Activated naive CD8-positive, alpha-beta T cell (primary cell): ENCODE results near the gene RPS6KA4.
"Not testable (repeated sequence)": the region's sequence is repeated elsewhere in the genome, so short reads cannot be mapped to it uniquely, and the experiment has no call there.

ENCODE experiments used
- H3K27ac Mint-ChIP-seq: one replicate; pipeline ENCODE4 v1.8.0; 2021; ENCODE audit warnings: mixed read lengths
- H3K27me3 Mint-ChIP-seq: one replicate; pipeline ENCODE4 v1.8.0; 2021; ENCODE audit warnings: mixed read lengths
- H3K36me3 Mint-ChIP-seq: one replicate; pipeline ENCODE4 v1.8.0; 2021; ENCODE audit warnings: mixed read lengths
- H3K4me1 Mint-ChIP-seq: one replicate; pipeline ENCODE4 v1.8.0; 2021; ENCODE audit warnings: low read depth, mixed read lengths
- H3K4me3 Mint-ChIP-seq: one replicate; pipeline ENCODE4 v1.8.0; 2021; ENCODE audit warnings: mild to moderate bottlenecking, mixed read lengths
- H3K9me3 Mint-ChIP-seq: one replicate; pipeline ENCODE4 v1.8.0; 2021; ENCODE audit warnings: low read depth, mixed read lengths

The RPS6KA4 gene

GRCh38 chr11:64321026-64321425, 37.9 kb upstream of the RPS6KA4 start:
- Mint-ChIP-seq H3K36me3 (peaks cover 8% of the 10 kb centered on the region), H3K4me1 (peaks cover 23% of the 10 kb centered on the region), H3K27ac (no peak overlapping the region), H3K9me3 (no peaks in the 10 kb centered on the region), H3K4me3 (no peak overlapping the region), H3K27me3 (no peaks in the 10 kb centered on the region)

GRCh38 chr11:64321533-64321932, 37.4 kb upstream of the RPS6KA4 start:
- H3K9me3 Mint-ChIP-seq, result no peaks in the 10 kb centered on the region
- H3K36me3 Mint-ChIP-seq, result peaks cover 5% of the 10 kb centered on the region
- peaks cover 19% of the 10 kb centered on the region for H3K4me1 Mint-ChIP-seq
- no peaks in the 10 kb centered on the region for H3K27me3 Mint-ChIP-seq
- H3K27ac Mint-ChIP-seq, result no peak overlapping the region
- H3K4me3 Mint-ChIP-seq, result no peak overlapping the region

- H3K4me1 Mint-ChIP-seq, result peaks cover 14% of the 10 kb centered on the region
- no peaks in the 10 kb centered on the region for H3K27me3 Mint-ChIP-seq
- H3K9me3 Mint-ChIP-seq, result no peaks in the 10 kb centered on the region
- no peak overlapping the region for H3K4me3 Mint-ChIP-seq
- H3K27ac Mint-ChIP-seq, result no peak overlapping the region
- peaks cover 2% of the 10 kb centered on the region for H3K36me3 Mint-ChIP-seq
Observed at GRCh38 chr11:64322925-64323260, 36.1 kb upstream of the RPS6KA4 start.

GRCh38 chr11:64323373-64323772, 35.6 kb upstream of the RPS6KA4 start:
- Mint-ChIP-seq H3K4me3 (no peak overlapping the region), H3K27ac (no peak overlapping the region), H3K4me1 (peaks cover 14% of the 10 kb centered on the region), H3K36me3 (peaks cover 2% of the 10 kb centered on the region), H3K9me3 (no peaks in the 10 kb centered on the region), H3K27me3 (no peaks in the 10 kb centered on the region)

GRCh38 chr11:64323984-64324383, 35.0 kb upstream of the RPS6KA4 start:
- H3K4me3 Mint-ChIP-seq, H3K9me3 Mint-ChIP-seq, H3K27me3 Mint-ChIP-seq, H3K36me3 Mint-ChIP-seq, H3K27ac Mint-ChIP-seq: not testable (repeated sequence)
- H3K4me1 Mint-ChIP-seq, result peaks cover 11% of the 10 kb centered on the region

- no peak overlapping the region for H3K4me3 Mint-ChIP-seq
- peaks cover 2% of the 10 kb centered on the region for H3K36me3 Mint-ChIP-seq
- peaks cover 7% of the 10 kb centered on the region for H3K4me1 Mint-ChIP-seq
- H3K27ac Mint-ChIP-seq, result no peak overlapping the region
- no peaks in the 10 kb centered on the region for H3K27me3 Mint-ChIP-seq
- no peaks in the 10 kb centered on the region for H3K9me3 Mint-ChIP-seq
Observed at GRCh38 chr11:64324692-64325469, 34.1 kb upstream of the RPS6KA4 start.

- H3K36me3 Mint-ChIP-seq, result peaks cover 2% of the 10 kb centered on the region
- peaks cover 8% of the 10 kb centered on the region for H3K4me1 Mint-ChIP-seq
- no peaks in the 10 kb centered on the region for H3K27me3 Mint-ChIP-seq
- no peaks in the 10 kb centered on the region for H3K9me3 Mint-ChIP-seq
- no peak overlapping the region for H3K27ac Mint-ChIP-seq
- H3K4me3 Mint-ChIP-seq, result no peak overlapping the region
Observed at GRCh38 chr11:64327375-64327774, 31.6 kb upstream of the RPS6KA4 start.

- Mint-ChIP-seq H3K4me3 (no peak overlapping the region), H3K9me3 (no peaks in the 10 kb centered on the region), H3K27me3 (no peaks in the 10 kb centered on the region), H3K4me1 (peaks cover 8% of the 10 kb centered on the region), H3K27ac (no peak overlapping the region), H3K36me3 (peaks cover 2% of the 10 kb centered on the region)
Observed at GRCh38 chr11:64327993-64328392, 31.0 kb upstream of the RPS6KA4 start.

GRCh38 chr11:64330888-64331287, 28.1 kb upstream of the RPS6KA4 start:
- peaks cover 12% of the 10 kb centered on the region for H3K4me1 Mint-ChIP-seq
- no peaks in the 10 kb centered on the region for H3K27me3 Mint-ChIP-seq
- H3K36me3 Mint-ChIP-seq, result peaks cover 2% of the 10 kb centered on the region
- H3K4me3 Mint-ChIP-seq, result no peak overlapping the region
- no peaks in the 10 kb centered on the region for H3K9me3 Mint-ChIP-seq
- H3K27ac Mint-ChIP-seq, result no peak overlapping the region

GRCh38 chr11:64331569-64332371, 27.2 kb upstream of the RPS6KA4 start:
- Mint-ChIP-seq H3K4me1 (peaks cover 12% of the 10 kb centered on the region), H3K27ac (peak overlapping the region; percentile 73), H3K4me3 (peak overlapping the region; percentile 56)

GRCh38 chr11:64333556-64333955, 25.4 kb upstream of the RPS6KA4 start:
- no peak overlapping the region for H3K27ac Mint-ChIP-seq
- peaks cover 22% of the 10 kb centered on the region for H3K4me1 Mint-ChIP-seq
- H3K27me3 Mint-ChIP-seq, result no peaks in the 10 kb centered on the region
- H3K9me3 Mint-ChIP-seq, result no peaks in the 10 kb centered on the region
- H3K36me3 Mint-ChIP-seq, result no peaks in the 10 kb centered on the region
- H3K4me3 Mint-ChIP-seq, result no peak overlapping the region

More at GRCh38 chr11:64331569-64332371, 27.2 kb upstream of the RPS6KA4 start:
- H3K27me3 Mint-ChIP-seq, result no peaks in the 10 kb centered on the region
- H3K9me3 Mint-ChIP-seq, result no peaks in the 10 kb centered on the region
- H3K36me3 Mint-ChIP-seq, result peaks cover 2% of the 10 kb centered on the region

GRCh38 chr11:64334764-64335735, 23.9 kb upstream of the RPS6KA4 start:
- H3K36me3 Mint-ChIP-seq, result no peaks in the 10 kb centered on the region
- H3K27ac Mint-ChIP-seq, result no peak overlapping the region
- H3K4me3 Mint-ChIP-seq, result no peak overlapping the region
- peaks cover 32% of the 10 kb centered on the region for H3K4me1 Mint-ChIP-seq
- H3K9me3 Mint-ChIP-seq, result no peaks in the 10 kb centered on the region
- H3K27me3 Mint-ChIP-seq, result no peaks in the 10 kb centered on the region

GRCh38 chr11:64337538-64338249, 21.3 kb upstream of the RPS6KA4 start:
- peaks cover 39% of the 10 kb centered on the region for H3K4me1 Mint-ChIP-seq
- H3K4me3 Mint-ChIP-seq, result peak overlapping the region; percentile 23

GRCh38 chr11:64338716-64339115, 20.2 kb upstream of the RPS6KA4 start:
- H3K9me3 Mint-ChIP-seq, result no peaks in the 10 kb centered on the region
- peak overlapping the region; percentile 91 for H3K27ac Mint-ChIP-seq
- no peaks in the 10 kb centered on the region for H3K36me3 Mint-ChIP-seq
- peaks cover 39% of the 10 kb centered on the region for H3K4me1 Mint-ChIP-seq
- H3K4me3 Mint-ChIP-seq, result peak overlapping the region; percentile 92
- no peaks in the 10 kb centered on the region for H3K27me3 Mint-ChIP-seq

More at GRCh38 chr11:64337538-64338249, 21.3 kb upstream of the RPS6KA4 start:
- no peaks in the 10 kb centered on the region for H3K36me3 Mint-ChIP-seq
- H3K9me3 Mint-ChIP-seq, result no peaks in the 10 kb centered on the region
- peak overlapping the region; percentile 68 for H3K27ac Mint-ChIP-seq
- no peaks in the 10 kb centered on the region for H3K27me3 Mint-ChIP-seq
